HG03457 (cell line): ENCODE data around the gene MYO18B.

Experiments
- ATAC-seq: cut with Tn5 transposase; IDR thresholded peaks from one replicate; pipeline ENCODE4 v1.9.1; 2021; ENCODE audit warnings: moderate number of reproducible peaks; ENCODE audit not compliant: unreplicated experiment

Gene MYO18B

GRCh38 chr22:25710501-25710900 lies 31.5 kb upstream of the MYO18B start:
- ATAC-seq = no peak

GRCh38 chr22:25711491-25711890 lies 30.5 kb upstream of the MYO18B start:
- ATAC-seq = no peak

- ATAC-seq = no peak
Measured at GRCh38 chr22:25712661-25713400, 29.2 kb upstream of the MYO18B start.

- no peak for ATAC-seq
Measured at GRCh38 chr22:25714070-25714469, 27.9 kb upstream of the MYO18B start.

GRCh38 chr22:25714739-25715138 lies 27.2 kb upstream of the MYO18B start:
- no peak for ATAC-seq

- no peak for ATAC-seq
Measured at GRCh38 chr22:25716637-25717036, 25.4 kb upstream of the MYO18B start.

GRCh38 chr22:25718135-25718840 lies 23.7 kb upstream of the MYO18B start:
- no peak for ATAC-seq

GRCh38 chr22:25722223-25722622 lies 19.8 kb upstream of the MYO18B start:
- no peak for ATAC-seq

GRCh38 chr22:25722626-25723025 lies 19.4 kb upstream of the MYO18B start:
- no peak for ATAC-seq

GRCh38 chr22:25726241-25726640 lies 15.7 kb upstream of the MYO18B start:
- no peak for ATAC-seq

- no peak for ATAC-seq
Measured at GRCh38 chr22:25728071-25728470, 13.9 kb upstream of the MYO18B start.

- ATAC-seq = no peak
Measured at GRCh38 chr22:25729016-25729995, 12.7 kb upstream of the MYO18B start.

- ATAC-seq = no peak
Measured at GRCh38 chr22:25735650-25736049, 6.3 kb upstream of the MYO18B start.

- ATAC-seq = no peak
Measured at GRCh38 chr22:25736378-25737011, 5.5 kb upstream of the MYO18B start.

- ATAC-seq = no peak
Measured at GRCh38 chr22:25739659-25740344, 2.2 kb upstream of the MYO18B start.

GRCh38 chr22:25742918-25743708 lies 1.1 kb downstream of the MYO18B start:
- no peak for ATAC-seq

GRCh38 chr22:25744694-25745093 lies 2.7 kb downstream of the MYO18B start:
- no peak for ATAC-seq

- ATAC-seq = no peak
Measured at GRCh38 chr22:25745341-25746011, 3.5 kb downstream of the MYO18B start.

GRCh38 chr22:25746012-25746373 lies 4.0 kb downstream of the MYO18B start:
- ATAC-seq = no peak
